Skin epidermis (tissue), 12 donors: ENCODE data around the gene RABGAP1L.

Experiments
- H3K27ac ChIP-seq, 21 experiments: fragments of 200-600 bp; sonication (generic) in 11 of 21; one replicate each; pipeline ENCODE4 v1.5.0; 2020; ENCODE audit warnings: mild to moderate bottlenecking in 3 of 21, inconsistent platforms in 2 of 21, moderate library complexity in 2 of 21
- H3K4me3 ChIP-seq, 7 experiments: fragments of 200-600 bp; sonication (generic) in 2 of 7; one replicate each; pipeline ENCODE4 v1.5.0; 2020; ENCODE audit warnings: inconsistent platforms in 2 of 7, mild to moderate bottlenecking in 2 of 7, moderate library complexity in 1 of 7

Gene RABGAP1L

DNA sequence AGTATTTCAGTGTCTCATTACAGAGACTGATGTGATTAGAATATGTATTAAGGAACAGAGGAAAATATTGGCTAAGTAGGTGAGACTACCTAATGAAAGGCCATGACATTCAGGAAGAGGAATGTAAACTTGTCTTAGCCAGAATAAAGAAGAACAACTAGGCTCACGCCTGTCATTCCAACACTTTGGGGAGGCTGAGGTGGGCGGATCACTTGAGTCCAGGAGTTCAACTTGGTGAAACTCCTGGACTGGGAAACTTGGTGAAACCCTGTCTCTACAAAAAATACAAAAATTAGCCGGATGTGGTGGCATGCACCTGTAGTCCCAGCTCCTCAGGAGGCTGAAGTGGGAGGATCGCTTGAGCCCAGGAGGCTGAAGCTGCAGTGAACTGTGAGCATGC lies 825.6 kb downstream of the RABGAP1L start:
- H3K27ac ChIP-seq, result no peak overlapping the region
- H3K4me3 ChIP-seq, result no peak overlapping the region

DNA sequence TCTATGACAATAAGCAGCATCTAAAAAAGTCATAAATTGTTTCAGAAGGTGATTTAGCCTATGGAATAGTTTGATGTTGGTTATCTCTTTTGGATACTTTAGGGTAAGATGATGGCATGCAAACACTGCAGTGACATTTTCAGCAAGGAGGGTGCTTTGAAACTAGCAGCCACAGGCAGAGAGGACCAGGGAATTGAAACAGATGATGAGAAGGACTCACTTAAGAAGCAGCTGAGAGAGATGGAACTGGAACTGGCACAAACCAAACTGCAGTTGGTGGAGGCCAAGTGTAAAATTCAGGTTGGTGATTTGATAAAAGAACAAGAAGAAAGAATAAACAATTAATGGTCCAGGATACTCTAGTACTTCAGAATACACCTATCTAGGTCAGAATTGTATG lies 829.2 kb downstream of the RABGAP1L start:
- no peak overlapping the region for H3K4me3 ChIP-seq
- no peak overlapping the region for H3K27ac ChIP-seq

DNA sequence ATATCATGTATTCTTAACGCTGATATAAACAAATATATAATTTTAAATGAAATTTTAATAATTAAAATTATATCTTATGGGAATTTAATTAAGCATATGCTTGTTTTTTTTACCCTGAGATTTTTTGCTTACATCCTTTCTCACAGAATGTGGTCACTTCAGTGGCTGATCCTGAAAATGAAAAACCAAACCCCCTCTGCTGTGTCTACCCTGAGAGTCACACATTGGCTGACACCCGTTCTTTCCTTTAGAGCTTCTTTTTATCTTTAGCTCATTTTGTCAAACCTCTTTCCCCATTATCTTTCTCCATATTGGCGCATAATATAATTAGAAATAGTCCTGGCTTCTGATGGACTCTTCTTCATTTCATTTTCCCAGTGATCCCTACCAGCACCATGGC lies 829.7 kb downstream of the RABGAP1L start:
- Histone ChIP-seq H3K27ac (peak overlapping the region in 3 of 21 experiments; percentile 39 to 81 (median 50)), H3K4me3 (no peak overlapping the region)

DNA sequence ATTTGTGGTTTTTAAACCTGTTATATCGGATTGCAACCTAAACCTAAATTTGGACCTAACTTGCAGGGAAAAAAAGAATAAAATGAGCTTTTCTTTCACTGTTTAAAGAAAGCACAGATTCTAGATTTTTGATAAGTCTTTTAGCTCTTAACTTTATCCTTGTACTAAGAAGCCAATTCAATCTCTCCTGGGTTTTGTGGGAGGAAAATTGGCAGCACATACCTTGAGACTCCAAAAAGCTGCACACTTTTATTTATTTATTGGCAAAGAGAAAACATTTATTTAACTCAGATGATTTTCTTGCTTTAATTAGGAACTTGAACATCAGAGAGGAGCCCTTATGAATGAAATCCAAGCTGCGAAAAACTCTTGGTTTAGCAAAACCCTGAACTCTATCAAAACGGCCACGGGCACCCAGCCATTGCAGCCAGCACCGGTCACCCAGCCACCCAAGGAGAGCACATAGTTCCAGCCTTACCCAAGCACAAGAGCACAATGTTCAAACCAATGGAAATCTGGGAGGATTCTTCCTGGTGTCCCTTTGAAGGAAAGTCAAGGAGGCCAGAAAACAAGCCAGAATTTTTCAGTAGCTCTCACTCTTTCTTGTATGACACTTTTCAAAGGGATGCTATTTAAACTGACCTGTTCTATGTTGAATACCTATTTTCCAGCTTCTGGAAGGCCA lies 830.4 kb downstream of the RABGAP1L start:
- Histone ChIP-seq H3K4me3 (peak overlapping the region in 1 of 7 experiments; percentile 35), H3K27ac (peak overlapping the region in 16 of 21 experiments; percentile 5 to 86 (median 66))

DNA sequence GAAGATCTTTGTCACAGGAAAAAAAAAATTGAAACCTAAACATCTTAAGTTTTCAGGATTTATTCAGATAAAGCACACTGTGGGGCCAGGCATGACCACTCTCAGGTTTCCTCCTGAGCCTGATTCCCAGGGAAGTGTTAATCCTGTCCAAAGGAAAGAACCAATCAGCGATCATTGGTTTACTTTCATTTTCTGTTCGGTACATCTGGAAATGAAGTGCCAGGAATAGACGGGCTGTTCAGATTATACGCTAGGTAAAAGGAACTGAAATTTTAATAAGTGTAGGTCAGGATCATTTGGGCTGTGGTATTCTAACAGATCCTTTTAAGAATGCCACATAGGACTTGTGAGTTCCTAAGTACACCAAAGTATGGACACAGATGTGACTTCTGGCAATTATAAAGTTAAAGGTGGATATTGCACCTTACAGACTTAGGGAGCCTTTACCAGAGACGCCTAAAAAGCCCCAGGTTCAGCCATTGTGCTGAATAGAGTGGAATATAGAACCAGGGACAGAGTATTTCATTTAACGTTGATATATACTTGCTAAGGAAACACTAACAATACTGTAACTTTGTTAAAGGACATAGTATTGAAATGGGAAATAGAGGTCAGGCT lies 831.2 kb downstream of the RABGAP1L start:
- H3K4me3 ChIP-seq, result peak overlapping the region; percentile 6 to 44 (median 30)
- peak overlapping the region in 19 of 21 experiments; percentile 3 to 86 (median 67) for H3K27ac ChIP-seq

DNA sequence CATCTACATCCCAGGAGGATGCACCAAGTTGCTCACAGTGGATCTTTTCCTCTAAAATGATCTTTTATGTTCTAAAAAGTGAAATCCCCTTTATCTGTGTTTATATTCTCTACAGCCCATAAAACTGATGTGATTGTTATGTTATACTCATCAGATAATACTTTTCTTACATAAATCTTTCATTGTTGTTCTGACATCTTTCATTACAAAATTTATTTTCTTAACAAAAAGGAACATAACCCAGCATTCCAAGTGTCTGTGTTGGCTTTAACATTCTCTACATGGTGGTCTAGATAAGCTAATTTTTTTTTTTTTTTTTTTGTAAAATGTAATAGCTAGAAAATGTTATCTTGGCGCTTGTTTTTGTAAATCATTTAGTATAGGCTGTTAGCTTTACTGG lies 832.2 kb downstream of the RABGAP1L start:
- Histone ChIP-seq H3K27ac (peak overlapping the region in 1 of 21 experiments; percentile 39), H3K4me3 (no peak overlapping the region)

DNA sequence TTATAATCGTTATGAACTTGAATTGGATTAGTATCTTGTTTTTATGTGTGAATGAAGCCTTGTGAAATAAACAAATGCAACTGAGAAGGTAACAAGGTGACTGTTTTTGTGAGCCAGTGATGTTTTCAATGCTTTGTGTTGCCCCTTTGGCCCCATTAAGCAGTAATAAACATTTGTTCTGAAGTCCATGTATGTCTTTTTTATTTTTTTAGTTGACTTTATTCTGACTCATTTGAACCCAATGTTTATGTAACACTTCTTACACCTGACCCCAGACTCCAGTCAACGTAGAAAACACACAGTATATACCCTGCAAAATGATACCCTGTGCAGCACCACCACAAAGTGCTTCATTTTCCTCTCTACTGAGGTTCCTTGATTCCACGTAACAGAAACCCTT lies 835.8 kb downstream of the RABGAP1L start:
- Histone ChIP-seq H3K4me3 (no peak overlapping the region), H3K27ac (no peak overlapping the region)

DNA sequence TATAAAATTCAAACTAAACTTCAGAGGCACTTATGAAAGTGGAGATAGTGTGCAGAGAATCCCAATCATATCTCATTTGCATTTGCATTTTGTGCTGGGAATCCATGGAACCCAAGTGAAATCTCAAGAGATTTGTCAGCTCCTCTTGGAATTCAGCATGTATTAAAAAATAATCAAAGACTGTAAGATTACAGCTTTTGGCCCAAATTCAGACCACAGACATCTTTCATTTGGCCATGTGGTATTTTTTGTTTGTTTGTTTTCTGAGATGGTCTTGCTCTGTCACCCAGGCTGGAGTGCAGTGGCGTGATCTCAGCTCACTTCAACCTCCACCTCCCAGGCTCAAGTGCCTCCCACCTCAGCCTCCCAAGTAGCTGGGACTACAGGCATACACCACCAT lies 836.6 kb downstream of the RABGAP1L start:
- Histone ChIP-seq H3K4me3 (no peak overlapping the region), H3K27ac (no peak overlapping the region)

DNA sequence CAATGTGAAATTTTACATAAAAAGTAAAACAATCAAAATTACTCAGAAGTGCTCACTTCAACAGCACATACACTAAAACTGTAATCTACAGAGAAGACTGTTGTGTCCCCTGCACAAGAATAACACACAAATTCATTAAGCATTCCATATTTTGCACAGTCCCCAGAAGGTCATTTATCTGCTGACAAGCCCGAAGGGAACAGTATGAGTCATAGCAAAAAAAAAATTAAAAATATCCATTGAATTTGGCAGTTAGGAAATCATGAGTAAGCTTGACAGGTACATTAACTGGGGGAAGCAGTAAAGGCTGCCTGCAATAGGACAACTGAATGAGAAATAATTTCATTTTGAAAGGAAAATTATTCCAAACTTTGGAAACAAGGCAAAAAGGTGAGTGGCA lies 837.2 kb downstream of the RABGAP1L start:
- Histone ChIP-seq H3K27ac (no peak overlapping the region), H3K4me3 (no peak overlapping the region)

DNA sequence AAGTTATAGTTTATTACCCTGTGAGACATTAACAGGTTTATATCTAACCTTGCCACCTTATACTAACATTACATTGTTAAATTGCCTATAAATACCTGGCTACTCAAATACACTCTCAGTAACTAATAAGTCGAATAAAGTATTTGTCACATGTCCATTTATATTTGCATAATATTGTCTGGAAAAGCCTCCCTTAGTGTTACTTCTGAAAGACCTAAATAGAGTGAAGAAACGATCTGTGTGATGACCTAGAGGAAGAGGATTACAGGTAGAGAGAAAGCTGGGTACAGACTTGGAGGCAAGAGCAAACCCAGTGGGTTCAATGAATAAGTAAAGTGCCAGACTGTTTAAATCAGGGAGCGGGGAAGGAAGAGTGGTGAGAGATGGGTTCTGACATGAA lies 837.7 kb downstream of the RABGAP1L start:
- Histone ChIP-seq H3K27ac (no peak overlapping the region), H3K4me3 (no peak overlapping the region)

DNA sequence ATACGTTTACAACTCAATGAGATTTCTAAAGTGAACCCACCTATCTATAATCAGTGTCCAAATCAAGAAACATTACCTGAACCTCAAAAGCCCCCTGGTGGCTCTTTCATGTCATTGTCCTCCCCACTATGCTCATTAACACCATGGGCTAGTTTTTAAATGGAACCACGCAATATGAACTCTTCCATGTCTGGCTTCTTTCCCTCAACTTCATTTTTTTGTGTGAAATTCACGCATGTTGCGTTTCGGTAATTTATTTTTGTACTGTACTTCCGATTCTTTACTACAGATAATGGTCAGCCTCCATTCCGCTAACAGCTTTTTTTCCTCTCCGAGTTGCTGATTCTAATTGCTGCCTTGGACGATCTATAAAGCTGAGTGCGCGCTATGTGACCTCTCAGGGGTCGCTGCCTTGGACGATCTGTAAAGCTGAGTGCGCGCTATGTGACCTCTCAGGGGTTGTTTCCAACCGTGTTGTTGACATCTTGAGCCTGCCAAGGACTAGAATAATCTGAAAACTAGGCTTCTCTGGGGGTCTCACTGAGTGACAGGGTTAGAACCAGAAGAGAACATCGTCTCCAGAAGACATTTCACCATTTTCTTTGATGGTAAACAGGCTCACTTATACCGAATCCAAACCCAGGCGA lies 839.4 kb downstream of the RABGAP1L start:
- H3K27ac ChIP-seq, result peak overlapping the region; percentile 74 to 99 (median 98)
- H3K4me3 ChIP-seq, result peak overlapping the region; percentile 80 to 94 (median 91)

DNA sequence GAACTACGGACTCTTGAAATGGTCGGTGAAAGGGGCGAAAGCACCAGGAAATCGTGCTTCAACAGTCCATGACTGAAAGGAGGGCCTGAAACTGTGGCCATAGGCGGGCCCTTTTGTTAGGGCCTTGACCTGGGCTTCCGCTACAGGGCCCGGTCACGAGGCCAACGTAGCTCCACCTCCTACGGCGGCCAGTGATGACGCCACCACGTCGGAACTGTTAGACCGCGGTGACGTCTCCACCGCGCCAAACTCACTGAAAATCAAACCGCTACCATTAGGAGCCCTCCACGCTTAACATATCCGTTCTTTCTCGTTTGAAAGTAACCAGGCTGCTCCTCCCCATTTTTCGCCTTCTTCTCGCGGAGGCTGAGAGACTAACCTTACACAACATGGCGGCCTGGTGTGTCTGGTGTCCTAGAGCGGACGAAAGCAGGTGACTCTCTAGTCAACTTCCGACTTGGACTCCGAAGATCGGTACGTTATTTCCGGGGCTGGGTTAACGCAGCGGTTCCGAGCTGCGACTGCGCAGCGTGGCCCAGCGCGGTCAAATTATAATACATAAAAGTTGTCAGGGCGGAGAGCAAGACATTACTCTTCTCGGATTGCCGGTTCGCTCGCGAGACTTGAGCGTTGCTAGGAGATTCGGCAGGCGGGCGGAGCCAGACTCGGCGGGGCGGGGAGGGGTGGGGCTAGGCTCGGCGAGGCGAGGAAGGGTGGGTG lies 840.1 kb downstream of the RABGAP1L start:
- peak overlapping the region; percentile 74 to 99 (median 98) for H3K27ac ChIP-seq
- peak overlapping the region; percentile 80 to 94 (median 91) for H3K4me3 ChIP-seq

DNA sequence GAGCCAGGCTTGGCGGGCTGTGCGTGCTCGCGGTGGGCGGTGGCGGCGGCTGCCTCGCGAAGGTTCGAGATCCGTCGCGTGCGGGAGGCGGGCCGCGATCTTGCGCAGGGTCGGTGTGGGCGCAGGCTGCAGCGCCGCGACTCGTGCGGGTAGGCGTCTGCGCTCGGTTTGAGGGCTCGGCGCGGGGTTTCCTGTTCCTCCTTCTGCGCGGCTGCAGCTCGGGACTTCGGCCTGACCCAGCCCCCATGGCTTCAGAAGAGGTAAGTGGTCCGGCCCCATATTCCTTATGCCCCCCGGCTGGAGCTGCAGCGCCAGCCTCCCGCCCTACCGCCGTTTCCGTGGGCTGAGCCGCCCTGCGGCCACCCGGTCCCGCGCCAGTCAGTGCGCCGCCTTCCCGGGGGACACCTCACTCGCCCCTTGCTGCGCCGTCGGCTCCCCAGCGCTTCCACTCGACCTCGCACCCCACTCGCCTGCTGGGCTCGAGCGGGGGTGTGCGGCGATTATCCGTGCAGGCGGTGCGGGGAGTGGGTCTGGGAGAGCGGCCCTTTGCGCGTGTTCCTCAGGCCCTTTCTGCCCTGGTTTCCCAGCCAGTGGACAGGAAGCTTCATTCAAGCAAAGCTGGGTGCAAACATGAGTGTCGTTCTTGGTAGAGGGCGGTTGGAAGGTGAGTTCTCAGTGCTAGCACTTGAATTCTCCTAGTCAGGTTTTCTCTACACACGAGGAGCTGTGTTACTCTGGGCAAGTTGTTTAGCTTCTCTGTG lies 840.8 kb downstream of the RABGAP1L start, which contains the start of gene CACYBP:
Gene CACYBP (plus strand): TSS at position 12 of the 761 bp plus-strand sequence. CDS start 234 bp downstream, at position 246.
- peak within 1 kb of the TSS; percentile 80 to 94 (median 91) for H3K4me3 ChIP-seq

DNA sequence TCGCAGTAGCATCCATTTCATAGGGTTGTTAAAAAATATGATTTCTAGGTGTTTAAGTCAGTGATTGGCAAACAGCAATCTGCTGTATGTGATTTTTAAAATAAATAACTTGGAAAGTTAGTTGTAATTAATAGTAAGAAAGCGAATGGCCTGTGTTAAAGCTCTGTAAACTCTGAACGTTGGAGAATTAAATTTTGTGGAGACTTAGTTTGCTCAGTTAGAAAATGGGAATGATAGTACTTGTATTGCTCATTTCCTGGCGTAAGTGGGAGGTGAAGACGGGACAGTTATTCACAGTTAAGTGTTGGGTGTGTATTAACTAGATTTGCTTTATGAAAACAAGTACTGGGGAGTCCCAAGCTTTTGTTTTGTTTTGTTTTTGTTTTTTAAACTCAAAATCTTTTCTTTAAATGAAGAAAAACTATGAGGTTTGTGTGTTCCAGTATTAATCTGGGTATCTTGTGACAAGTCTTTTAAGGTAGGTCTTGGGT lies 841.4 kb downstream of the RABGAP1L start:
- Histone ChIP-seq H3K4me3 (peak overlapping the region; percentile 80 to 94 (median 91)), H3K27ac (peak overlapping the region in 17 of 21 experiments; percentile 89 to 99 (median 97))

More for the DNA sequence above, 840.8 kb downstream of the RABGAP1L start, which contains the start of gene CACYBP:
- H3K27ac ChIP-seq, result peak within 1 kb of the TSS; percentile 74 to 99 (median 98)

DNA sequence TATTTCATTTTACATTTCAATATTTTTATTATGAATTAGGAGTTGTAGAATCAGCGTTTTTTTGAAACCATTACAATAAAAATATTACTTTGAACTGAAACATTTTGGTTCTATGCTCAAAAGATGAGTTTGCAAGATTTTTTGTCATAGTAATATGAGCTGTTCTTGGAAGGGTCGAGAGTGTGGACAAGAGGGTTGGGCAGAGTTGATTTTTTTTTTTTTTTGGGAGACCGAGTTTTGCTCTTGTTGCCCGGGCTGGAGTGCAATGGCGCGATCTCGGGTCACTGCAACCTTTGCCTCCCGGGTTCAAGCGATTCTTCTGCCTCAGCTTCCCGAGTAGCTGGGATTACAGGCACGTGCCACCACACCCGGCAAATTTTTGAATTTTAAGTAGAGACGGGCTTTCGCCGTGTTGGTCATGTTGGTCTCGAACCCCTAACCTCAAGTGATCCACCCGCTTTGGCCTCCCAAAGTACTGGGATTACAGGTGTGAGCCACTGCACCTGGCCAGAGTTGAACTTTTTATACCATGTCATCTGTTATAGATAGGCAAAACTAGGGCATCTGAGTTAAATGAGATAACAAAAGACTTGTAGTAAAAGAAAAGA lies 843.7 kb downstream of the RABGAP1L start:
- H3K27ac ChIP-seq, result no peak overlapping the region
- H3K4me3 ChIP-seq, result no peak overlapping the region

DNA sequence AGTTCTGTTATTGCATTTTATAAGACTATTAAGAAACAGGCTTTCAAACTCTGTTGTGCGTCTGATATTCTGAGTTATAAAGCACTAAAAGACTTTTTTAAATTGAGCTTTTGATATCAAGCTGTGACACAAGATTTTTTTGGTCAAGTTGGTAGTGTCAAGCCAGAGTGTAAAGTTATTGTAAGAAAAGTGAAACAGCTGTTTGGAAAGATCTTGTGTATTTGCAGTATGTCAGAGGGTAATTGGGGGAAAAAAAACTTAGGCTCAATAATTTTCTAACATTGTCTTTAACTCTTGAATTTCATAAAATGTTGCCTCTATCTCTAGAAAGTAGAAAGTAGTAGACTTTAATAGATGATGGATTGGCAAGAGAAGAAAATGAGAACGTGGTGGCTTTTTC lies 844.2 kb downstream of the RABGAP1L start:
- Histone ChIP-seq H3K4me3 (no peak overlapping the region), H3K27ac (no peak overlapping the region)

DNA sequence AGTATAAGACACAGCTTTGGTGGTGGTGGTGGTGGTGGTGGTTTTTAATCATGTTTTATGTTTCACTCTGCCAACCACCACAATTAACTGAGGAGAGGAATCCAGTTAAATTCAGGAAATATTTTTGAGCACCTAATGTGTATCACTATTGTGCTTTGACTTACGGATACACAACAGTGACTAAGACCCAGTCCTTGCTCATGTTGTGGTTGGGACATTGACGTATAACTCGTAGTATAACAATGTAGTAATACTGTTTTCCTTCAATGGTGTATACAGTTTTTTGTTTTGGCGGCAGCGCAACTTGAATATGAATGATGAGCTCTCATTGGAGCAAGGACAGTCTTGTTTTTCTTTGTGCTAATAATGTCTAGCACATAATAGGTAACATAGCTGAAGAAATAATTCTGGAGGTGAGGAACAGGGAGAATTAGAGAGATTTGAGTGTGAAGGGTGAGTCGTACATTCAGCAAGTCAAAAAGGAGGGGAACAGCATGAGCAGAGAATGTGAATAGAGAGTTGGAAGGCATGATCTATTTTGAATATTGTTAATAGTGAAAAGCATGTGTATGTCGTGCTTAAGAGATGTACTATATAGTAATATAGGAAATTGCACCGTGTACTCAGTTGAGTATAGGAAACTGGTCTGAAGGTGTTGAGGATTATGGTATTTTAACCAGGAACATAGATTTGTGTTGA lies 845.9 kb downstream of the RABGAP1L start:
- Histone ChIP-seq H3K27ac (no peak overlapping the region), H3K4me3 (no peak overlapping the region)

DNA sequence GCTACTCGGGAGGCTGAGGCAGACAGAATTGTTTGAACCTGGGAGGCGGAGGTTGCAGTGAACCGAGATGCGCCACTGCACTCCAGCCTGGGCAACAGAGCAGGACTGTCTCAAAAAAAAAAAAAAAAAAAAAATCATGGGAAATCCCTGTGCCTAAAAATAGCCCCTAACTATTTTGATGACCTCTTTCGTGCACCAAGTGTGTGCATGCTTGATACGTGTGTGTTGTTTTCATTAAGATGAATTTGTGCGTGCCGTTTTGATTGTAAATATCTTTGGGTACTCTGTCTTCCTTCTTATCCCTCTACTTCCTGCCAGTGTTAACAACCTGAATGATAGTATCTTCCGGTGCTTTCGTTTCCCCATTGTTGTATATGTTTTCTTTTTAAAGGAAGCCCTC lies 850.2 kb downstream of the RABGAP1L start:
- Histone ChIP-seq H3K4me3 (no peak overlapping the region), H3K27ac (no peak overlapping the region)
